ENCODE data around the gene WNK4.

DNA sequence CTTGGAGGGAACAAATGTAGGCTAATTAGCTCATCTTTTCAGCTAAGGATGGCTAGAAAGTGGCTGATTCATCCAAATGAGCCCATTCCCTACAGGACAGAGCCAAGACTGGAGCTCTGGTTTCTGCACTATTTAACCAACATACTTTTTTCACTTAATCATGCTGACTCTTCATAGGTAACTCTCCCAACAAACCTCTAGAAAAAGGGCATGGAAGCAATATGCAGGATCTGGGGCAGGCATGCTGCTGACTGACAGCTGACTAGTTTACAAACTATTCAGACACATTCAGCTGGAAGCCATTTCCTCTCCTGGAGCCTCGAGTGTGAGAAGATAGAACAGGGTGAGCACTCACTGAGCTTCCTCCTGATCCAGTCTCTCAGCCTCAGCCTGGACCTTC lies 37.5 kb downstream of the WNK4 start:
- TF ChIP-seq, protein P1, sequence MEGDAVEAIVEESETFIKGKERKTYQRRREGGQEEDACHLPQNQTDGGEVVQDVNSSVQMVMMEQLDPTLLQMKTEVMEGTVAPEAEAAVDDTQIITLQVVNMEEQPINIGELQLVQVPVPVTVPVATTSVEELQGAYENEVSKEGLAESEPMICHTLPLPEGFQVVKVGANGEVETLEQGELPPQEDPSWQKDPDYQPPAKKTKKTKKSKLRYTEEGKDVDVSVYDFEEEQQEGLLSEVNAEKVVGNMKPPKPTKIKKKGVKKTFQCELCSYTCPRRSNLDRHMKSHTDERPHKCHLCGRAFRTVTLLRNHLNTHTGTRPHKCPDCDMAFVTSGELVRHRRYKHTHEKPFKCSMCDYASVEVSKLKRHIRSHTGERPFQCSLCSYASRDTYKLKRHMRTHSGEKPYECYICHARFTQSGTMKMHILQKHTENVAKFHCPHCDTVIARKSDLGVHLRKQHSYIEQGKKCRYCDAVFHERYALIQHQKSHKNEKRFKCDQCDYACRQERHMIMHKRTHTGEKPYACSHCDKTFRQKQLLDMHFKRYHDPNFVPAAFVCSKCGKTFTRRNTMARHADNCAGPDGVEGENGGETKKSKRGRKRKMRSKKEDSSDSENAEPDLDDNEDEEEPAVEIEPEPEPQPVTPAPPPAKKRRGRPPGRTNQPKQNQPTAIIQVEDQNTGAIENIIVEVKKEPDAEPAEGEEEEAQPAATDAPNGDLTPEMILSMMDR (IDR thresholded peaks at IDR 0.05): no peak
- TF ChIP-seq POLR2A (IDR thresholded peaks at IDR 0.05): no peak

All from heart left ventricle (tissue), 13 donors.